Lung (tissue), 12 donors: ENCODE measurements around the gene MYLK2. TPM values are rescaled to one million over a fixed set of nuclear protein-coding genes. Genes with fewer than 3 reads are reported as not detected.
"Not testable (repeated sequence)": the region's sequence is repeated elsewhere in the genome, so short reads cannot be mapped to it uniquely, and the experiment has no call there.

ENCODE experiments used
- ATAC-seq: fragments of 200-7000 bp; cut with Tn5 transposase; one replicate; pipeline ENCODE4 v1.9.1; 2020; ENCODE audit warnings: moderate number of reproducible peaks; ENCODE audit not compliant: insufficient read depth, low FRiP score
- DNase-seq, 3 donors: peaks; one replicate each; pipeline ENCODE4 v3.0.0-alpha.2; 2013 to 2017
- H3K27ac ChIP-seq, 2 donors: one replicate each; pipeline ENCODE4 v1.5.1; 2013; ENCODE audit warnings: mild to moderate bottlenecking in 2 of 2, moderate library complexity in 2 of 2, control low read depth in 1 of 2, inconsistent platforms in 1 of 2, low read depth in 1 of 2, low read length in 1 of 2
- H3K27me3 ChIP-seq, 3 donors: one replicate each; pipeline ENCODE4 v1.5.1; 2013; ENCODE audit warnings: low read length in 2 of 3; ENCODE audit not compliant: control insufficient read depth in 3 of 3, insufficient read depth in 3 of 3
- H3K36me3 ChIP-seq, 4 donors: one replicate each; pipeline ENCODE4 v1.5.1; 2013; ENCODE audit warnings: low read length in 4 of 4, mild to moderate bottlenecking in 1 of 4, moderate library complexity in 1 of 4; ENCODE audit not compliant: control insufficient read depth in 4 of 4, insufficient read depth in 4 of 4
- H3K4me1 ChIP-seq, 5 donors: one replicate each; pipeline ENCODE4 v1.5.1; 2013; ENCODE audit warnings: low read length in 5 of 5, mild to moderate bottlenecking in 2 of 5, moderate library complexity in 1 of 5; ENCODE audit not compliant: control insufficient read depth in 5 of 5, insufficient read depth in 5 of 5
- H3K4me3 ChIP-seq: one replicate; pipeline ENCODE4 v1.5.1; 2013; ENCODE audit warnings: mild to moderate bottlenecking, control low read depth, moderate library complexity
- H3K9ac ChIP-seq, 2 donors: one replicate each; pipeline ENCODE4 v1.5.1; 2013; ENCODE audit warnings: low read length in 2 of 2, control low read depth in 1 of 2; ENCODE audit not compliant: insufficient read depth in 1 of 2
- H3K9me3 ChIP-seq, 4 donors: one replicate each; pipeline ENCODE4 v1.5.1; 2013; ENCODE audit warnings: low read length in 3 of 4, mild to moderate bottlenecking in 1 of 4, moderate library complexity in 1 of 4; ENCODE audit not compliant: control insufficient read depth in 4 of 4, insufficient read depth in 3 of 4
- CTCF ChIP-seq: IDR thresholded peaks from 2 replicates; pipeline ENCODE4 v1.5.1; 2012; ENCODE audit warnings: mild to moderate bottlenecking; ENCODE audit errors: control extremely low read depth, extremely low read depth
- WGBS, 2 donors: extraction: QIAGEN DNeasy Blood & Tissue Kit; methylation state at CpG; one replicate each; pipeline ENCODE4 v1.1.7; 2013; 5-methylcytosine and 5-hydroxymethylcytosine counted together
- polyA plus RNA-seq, 2 donors: library from polyadenylated mRNA; stranded (reverse); fragments of 200-250 nt; gene quantifications; one replicate each; pipeline ENCODE4 v1.2.1, GENCODE V29; 2013
- total RNA-seq, 2 donors: library from RNA; depleted of rRNA in 1 of 2; stranded (reverse); fragments of >200 nt in 1 of 2; gene quantifications; one replicate each; pipeline ENCODE4 v1.2.1, GENCODE V29; 2014 to 2021
- donor health status: control.
- donor health status: control.
- donor health status: Bipolar disorder and iron deficiency.
- donor health status: healthy.
- donor health status: DM: yes; HTN: yes; CAD: no.

MYLK2 gene
- total and polyA plus RNA-seq, 4 donors, result 0.06 to 0.28 (median 0.26) TPM; not detected in 1

- DNase-seq, result no peak
Observed at GRCh38 chr20:31813611-31814010, 5.5 kb upstream of the MYLK2 start.

GRCh38 chr20:31814142-31814541, 5.0 kb upstream of the MYLK2 start:
- H3K4me3 ChIP-seq, H3K27me3 ChIP-seq, ATAC-seq, DNase-seq, H3K27ac ChIP-seq, H3K36me3 ChIP-seq, H3K9me3 ChIP-seq, H3K9ac ChIP-seq: not testable (repeated sequence)
- H3K4me1 ChIP-seq, result peaks cover 0 to 26% (median 5%) of the 10 kb centered on the region in 5 donors
- WGBS, 2 donors, result 80 to 85% methylated on average over 7 of the region's 7 CpGs

More at GRCh38 chr20:31813611-31814010, 5.5 kb upstream of the MYLK2 start:
- Histone ChIP-seq H3K27me3 (no peaks in the 10 kb centered on the region), H3K4me3 (no peak overlapping the region), H3K36me3 (no peaks in the 10 kb centered on the region), H3K9me3 (no peaks in the 10 kb centered on the region), H3K4me1 (peaks cover 0 to 26% (median 5%) of the 10 kb centered on the region in 5 donors), H3K9ac (no peak overlapping the region), H3K27ac (no peak overlapping the region)
- TF ChIP-seq CTCF, result no peak
- ATAC-seq, result no peak

GRCh38 chr20:31815408-31816188, 3.6 kb upstream of the MYLK2 start:
- no peak for TF ChIP-seq CTCF
- H3K9ac ChIP-seq, result peak overlapping the region in 1 of 2 donors; percentile 5
- H3K27me3 ChIP-seq, result no peaks in the 10 kb centered on the region
- no peaks in the 10 kb centered on the region for H3K36me3 ChIP-seq
- no peak overlapping the region for H3K4me3 ChIP-seq
- H3K4me1 ChIP-seq, result peaks cover 0 to 26% (median 5%) of the 10 kb centered on the region in 5 donors
- no peaks in the 10 kb centered on the region for H3K9me3 ChIP-seq
- H3K27ac ChIP-seq, result peak overlapping the region in 1 of 2 donors; percentile 6
- 39 to 46% methylated on average over 9 of the region's 9 CpGs for WGBS, 2 donors
- DNase-seq (peak in 1 of 3 donors; percentile 44), ATAC-seq (no peak)

GRCh38 chr20:31816221-31816620, 2.9 kb upstream of the MYLK2 start:
- DNase-seq (no peak), ATAC-seq (no peak)
- no peaks in the 10 kb centered on the region for H3K36me3 ChIP-seq
- H3K27ac ChIP-seq, result no peak overlapping the region
- no peaks in the 10 kb centered on the region for H3K27me3 ChIP-seq
- H3K4me3 ChIP-seq, result no peak overlapping the region
- no peak for TF ChIP-seq CTCF
- H3K9me3 ChIP-seq, result no peaks in the 10 kb centered on the region
- no peak overlapping the region for H3K9ac ChIP-seq
- peaks cover 0 to 26% (median 5%) of the 10 kb centered on the region in 5 donors for H3K4me1 ChIP-seq
- WGBS, 2 donors, result 95 to 97% methylated on average over 5 of the region's 5 CpGs
